Uterus (tissue), 2 donors: ENCODE measurements around the gene TMEM45A.

Experiments
- POLR2A ChIP-seq, 2 donors: fragments of 450-650 bp; IDR thresholded peaks; one replicate each; pipeline ENCODE4 v1.6.1; 2016; ENCODE audit warnings: antibody characterized with exemption in 2 of 2, mild to moderate bottlenecking in 1 of 2, moderate library complexity in 1 of 2
- TF ChIP-seq, protein P1 (sequence below), 4 experiments: fragments of 200-600 bp in 2 of 4; fragments of 450-650 bp in 2 of 4; sonication (generic) in 2 of 4; IDR thresholded peaks; one replicate each; pipeline ENCODE4 v1.5.1; 2016 to 2019; ENCODE audit warnings: antibody characterized with exemption in 4 of 4, mild to moderate bottlenecking in 2 of 4, moderate library complexity in 1 of 4

GRCh38 chr3:100458814-100459213 is 33.6 kb upstream of the TMEM45A start:
- TF ChIP-seq, protein P1, sequence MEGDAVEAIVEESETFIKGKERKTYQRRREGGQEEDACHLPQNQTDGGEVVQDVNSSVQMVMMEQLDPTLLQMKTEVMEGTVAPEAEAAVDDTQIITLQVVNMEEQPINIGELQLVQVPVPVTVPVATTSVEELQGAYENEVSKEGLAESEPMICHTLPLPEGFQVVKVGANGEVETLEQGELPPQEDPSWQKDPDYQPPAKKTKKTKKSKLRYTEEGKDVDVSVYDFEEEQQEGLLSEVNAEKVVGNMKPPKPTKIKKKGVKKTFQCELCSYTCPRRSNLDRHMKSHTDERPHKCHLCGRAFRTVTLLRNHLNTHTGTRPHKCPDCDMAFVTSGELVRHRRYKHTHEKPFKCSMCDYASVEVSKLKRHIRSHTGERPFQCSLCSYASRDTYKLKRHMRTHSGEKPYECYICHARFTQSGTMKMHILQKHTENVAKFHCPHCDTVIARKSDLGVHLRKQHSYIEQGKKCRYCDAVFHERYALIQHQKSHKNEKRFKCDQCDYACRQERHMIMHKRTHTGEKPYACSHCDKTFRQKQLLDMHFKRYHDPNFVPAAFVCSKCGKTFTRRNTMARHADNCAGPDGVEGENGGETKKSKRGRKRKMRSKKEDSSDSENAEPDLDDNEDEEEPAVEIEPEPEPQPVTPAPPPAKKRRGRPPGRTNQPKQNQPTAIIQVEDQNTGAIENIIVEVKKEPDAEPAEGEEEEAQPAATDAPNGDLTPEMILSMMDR (IDR thresholded peaks at IDR 0.05), result no peak
- TF ChIP-seq POLR2A (IDR thresholded peaks at IDR 0.05), result no peak
